HG03135 (cell line): ENCODE results near the gene PPP1R2C.

Source experiments
- ATAC-seq: cut with Tn5 transposase; IDR thresholded peaks from one replicate; pipeline ENCODE4 v1.9.1; 2021; ENCODE audit warnings: mild to moderate bottlenecking, moderate library complexity; ENCODE audit not compliant: unreplicated experiment

Gene PPP1R2C

DNA sequence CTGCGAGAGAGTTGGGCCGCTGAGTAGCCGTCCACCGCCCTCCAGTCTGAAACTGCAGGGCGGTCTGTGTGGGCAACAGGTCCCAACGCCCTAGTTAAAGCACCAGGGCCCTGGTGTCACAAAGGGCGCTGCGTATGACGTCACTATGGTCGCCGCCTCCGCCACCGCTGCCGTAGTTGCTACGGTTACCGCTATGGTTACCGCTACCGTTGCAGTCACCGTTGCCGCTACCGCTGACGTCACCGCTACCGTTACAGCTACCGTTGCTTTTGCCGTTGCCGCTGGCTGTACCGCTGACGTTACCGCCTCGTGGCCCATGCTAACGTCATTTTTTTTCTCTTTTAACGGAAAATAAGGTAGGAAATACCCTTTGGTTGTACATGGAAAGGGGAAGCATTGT, at the start of gene PPP1R2C:
TSS of gene PPP1R2C (minus strand) at position 68 of the 400 bp plus-strand sequence. CDS start 84 bp downstream, outside the sequence.
- ATAC-seq: no peak

DNA sequence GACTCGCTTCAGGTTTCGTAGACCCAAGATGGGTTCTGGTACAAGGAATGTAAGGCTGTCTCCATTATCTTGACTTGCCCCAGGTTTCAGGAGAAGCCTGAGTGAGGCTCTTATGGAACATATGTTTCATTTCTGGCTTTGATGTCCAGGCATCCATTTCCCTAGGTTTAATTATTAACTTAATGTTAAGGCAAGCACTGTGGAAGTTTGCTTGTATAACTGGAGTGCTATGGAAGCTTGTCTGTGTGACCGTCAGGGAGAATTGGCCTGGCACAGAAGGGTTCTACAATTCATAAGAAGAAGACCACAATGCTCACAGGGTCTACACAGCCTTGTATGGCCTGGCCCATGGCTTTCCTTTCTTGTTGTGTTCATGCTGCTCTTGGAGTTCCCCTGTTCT, 47.2 kb upstream of the PPP1R2C start:
- no peak for ATAC-seq

DNA sequence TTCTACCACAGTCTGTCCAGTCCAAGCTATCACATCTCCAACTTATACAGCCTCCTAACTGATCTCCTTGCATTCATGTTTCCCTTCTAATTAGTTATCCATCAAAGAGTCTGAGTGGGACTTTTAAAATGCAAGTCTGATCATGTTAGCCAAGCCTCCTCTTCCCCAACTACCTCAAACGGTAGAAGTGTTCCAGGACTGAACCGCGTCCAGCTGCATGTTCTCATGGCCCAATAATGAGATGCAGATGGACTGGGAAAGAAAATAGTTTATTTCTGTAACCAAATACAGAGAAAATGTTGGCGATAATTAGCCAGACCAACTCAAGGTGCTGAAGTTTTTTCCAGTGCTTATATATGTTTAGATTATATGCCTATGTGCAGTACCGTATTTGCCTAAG, 46.6 kb upstream of the PPP1R2C start:
- ATAC-seq: no peak

DNA sequence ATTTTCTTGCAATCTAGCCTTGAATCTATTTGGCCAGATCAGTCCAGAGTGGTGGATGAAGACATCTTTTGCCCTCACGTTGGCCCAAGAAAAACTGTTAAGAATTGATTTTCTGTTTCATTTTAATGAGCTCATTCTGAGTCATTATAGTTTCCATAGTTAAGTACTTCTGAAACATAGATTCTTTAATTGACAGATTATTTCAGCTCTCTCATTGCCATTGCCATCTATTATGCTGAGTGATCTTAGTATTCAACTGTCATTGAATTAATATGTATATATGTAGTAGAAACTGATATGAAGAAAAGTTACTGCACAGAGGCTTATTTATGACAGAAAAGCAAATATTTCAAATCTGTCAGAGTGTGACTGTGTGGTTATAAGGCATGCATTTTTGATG, 45.5 kb upstream of the PPP1R2C start:
- ATAC-seq: no peak

DNA sequence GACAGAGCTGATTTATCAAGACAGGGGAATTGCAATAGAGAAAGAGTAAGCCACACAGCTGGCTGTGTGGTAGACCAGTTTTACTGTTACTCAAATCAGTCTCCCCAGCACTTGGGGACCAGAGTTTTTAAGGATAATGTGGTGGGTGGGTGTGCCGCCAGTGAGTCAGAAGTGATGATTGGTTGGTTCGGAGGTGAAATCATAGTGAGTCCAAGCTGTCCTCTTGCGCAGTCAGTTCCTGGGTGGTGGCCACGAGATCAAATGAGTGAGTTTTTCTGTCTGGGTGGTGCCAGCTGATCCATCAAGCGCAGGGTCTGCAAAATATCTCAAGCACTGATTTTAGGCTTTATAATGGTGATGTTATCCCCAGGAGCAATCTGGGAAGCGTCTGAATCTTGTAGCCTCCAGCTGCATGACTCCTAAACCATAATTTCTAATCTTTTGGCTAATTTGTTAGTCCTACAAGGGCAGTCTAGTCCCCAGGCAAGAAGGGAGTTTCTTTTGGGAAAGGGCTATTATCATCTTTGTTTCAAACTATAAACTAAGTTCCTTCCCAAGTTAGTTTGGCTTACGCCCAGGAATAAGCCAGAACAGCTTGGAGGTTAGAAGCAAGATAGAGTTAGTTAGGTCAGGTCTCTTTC, 44.0 kb upstream of the PPP1R2C start:
- ATAC-seq: no peak

DNA sequence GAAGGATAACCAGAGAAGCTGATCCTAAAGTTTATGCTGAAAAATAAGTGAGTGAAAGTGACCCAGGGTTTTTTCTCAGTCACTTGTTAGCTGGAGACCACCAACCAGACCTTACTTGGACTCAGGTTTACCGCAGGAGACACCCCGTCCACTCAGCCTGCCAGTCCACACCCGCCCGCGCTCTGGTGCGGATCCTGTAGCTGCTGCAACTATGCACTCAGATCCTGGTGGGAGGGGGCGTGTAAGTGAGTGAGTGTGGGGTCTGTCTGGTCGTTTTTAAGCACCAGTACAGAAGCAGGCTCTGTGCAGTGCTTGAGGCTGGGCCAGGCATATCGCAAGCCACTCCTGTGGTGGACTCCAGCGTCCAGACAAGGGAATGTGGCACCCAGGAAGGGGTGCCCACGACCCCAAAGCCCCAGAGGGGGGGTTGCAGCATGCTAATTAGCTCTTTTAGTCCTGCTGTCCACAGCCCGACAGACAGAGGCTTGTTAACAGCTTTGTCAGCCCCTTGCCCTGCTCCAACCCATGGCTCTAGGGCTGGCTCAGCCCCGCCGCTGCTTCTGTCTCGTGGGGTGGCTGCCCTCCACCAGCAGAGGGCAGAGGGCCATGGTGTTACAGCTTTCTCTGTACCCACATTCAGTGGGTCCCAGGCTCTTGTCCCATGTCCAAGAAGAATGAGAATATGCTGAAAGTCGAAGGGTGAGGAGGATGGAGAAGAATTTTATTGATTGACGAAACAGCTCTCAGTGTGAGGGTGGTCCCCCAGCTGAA, 40.4 kb upstream of the PPP1R2C start:
- no peak for ATAC-seq

DNA sequence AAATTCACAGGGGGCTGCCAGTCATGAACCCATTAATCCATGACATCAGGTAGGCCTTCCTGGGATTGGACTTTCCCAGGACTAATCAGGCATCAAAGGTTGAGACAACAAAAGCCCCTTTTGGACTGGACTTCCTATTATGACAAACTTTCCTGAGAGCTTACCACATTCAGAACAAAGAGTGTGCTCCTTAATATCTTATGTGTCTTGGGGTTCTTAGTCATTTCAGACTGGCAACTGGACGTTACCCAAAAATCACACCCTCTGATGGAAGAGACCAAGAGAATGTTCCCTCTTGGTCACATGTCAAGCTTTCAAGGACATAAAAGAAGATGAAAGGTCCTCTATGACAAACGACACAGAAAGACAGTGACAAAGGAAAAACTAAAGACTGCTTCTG, 31.6 kb upstream of the PPP1R2C start:
- ATAC-seq: no peak

DNA sequence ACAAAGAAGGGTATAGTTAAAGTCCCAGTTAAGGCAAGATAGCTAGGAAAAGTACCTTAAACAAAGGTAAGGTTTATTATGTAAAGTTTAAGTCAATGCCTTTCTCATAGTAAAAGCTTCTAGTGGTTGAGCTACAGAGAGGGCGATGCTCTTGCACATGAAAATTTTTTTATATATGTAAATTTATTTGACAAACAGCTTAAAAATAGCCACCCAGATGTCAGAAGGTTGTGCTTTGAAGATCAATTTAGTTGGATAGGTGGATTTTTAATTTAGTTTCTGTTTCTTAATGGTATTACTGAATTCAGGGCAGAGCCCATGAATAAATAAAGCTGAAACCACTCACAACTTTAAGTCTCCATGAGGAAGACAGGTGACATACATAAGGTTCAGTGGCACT, 29.4 kb upstream of the PPP1R2C start:
- no peak for ATAC-seq

DNA sequence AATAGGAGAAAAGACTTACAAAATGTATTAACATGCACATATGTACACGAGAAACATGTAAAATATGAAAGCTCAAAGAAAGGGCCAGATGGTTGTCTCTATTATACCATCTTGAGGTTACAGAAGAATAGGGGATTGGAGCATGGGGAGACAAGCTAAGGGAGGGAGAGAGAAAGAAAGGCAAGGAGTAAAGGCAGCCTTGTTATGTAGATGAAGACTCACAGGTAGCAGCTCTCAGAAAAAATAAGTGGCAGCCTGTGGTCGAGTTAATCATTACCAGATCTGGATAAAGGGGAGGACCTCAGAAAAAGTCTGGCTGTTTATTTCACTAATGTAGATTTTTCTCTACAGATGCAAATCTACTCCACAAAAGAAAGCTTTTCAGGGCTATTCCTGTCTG, 26.6 kb upstream of the PPP1R2C start:
- no peak for ATAC-seq

DNA sequence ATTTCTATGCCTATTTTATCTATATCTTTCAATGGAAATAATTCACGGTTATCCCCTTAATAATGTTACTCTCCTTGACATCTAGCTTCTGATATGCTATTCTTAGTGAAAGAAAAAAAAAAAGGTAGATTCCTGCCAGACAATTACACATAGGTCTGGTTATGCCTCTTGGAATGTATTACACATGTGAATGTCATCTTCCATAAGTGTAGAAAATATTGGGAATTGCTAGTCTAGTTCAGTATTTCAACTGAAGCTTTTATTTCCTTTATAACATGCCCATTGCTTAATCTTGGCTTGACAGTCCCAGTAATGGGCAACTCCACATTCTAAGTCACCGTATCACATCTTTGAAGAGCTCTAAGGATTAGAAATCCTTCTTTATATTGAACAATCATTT, 25.4 kb upstream of the PPP1R2C start:
- ATAC-seq: no peak

DNA sequence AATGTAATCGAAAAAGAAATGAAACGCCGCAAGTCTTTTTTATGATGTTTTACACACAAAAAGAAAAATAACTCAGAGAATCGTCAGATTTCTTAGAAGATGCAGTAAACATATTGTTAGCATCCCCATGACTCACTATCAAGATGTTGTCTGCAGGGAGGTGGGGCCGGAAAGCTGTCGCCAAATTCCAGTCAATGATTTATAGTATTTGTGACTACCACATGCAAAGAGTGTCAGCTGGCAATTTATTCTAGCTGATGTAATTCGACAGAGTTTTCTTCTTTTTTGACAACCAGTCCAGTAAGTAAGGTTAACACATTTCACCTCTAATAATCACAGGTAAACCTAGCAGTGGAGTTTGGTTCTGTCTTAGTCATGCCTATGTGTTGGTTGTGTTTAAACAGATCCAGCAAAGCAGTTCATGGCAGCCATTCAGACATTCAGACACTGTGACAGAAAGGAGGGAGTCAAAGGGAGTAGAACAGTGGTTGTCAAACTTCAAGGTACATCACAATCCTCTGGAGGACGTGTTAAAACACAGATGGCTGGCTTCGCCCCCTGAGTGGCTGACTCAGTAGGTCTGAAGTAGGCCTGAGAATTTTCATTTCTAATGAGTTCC, 19.8 kb upstream of the PPP1R2C start:
- no peak for ATAC-seq

DNA sequence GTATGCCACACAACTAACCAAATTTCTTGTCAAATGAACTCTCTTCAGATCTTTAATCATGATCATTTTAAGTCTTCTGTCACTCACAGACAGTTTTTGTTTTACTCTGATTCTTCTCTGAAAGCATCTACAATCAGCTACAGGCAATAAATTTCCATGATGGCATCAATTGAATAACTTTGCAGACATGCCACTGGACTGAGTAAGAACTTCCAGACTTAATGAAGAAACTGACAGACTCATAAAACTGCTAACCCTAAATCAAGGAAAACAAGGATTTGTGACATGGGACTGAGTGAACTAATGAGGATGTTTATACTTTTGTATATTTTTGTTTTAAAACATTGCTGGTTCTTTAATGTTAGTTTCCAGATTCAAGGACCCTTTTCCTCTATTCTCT, 5.5 kb upstream of the PPP1R2C start:
- no peak for ATAC-seq

DNA sequence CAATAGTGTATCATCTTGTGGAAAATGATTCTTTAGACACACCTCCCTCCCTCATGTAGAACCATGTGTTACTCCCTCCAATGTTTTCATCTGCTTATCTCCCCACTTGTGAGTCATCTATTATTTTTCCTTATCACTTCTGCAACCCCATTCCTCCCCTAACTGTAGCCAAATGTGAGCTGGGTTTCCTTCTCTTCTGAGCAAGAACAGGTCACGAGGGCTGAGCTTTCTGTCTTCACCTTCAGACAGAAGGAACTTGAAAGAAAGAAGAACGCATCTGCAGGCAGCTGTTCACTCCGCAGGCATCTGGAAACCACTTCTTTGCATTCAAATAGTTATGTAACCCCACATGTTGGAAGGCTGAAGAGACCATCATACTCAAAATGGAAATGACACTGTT, 1.8 kb downstream of the PPP1R2C start:
- ATAC-seq: no peak

DNA sequence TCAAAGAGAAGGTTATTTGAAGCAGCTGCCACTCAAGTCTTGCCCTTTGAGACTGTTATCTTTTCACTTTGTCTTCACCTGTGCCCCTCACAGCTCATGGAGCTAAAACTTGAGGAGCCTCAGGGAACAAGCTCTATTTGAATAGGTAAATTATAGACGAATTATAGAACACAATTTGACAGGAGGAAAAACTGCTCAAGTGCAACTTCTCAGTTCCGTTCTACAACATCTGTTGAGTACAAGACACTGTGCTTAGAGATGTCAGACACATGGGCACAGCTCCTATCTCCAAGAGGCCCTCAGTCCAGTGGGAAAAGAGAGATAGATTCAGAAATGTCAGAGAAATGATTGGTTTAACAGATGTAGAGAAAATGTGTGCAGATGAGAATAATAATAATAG, 5.1 kb downstream of the PPP1R2C start:
- ATAC-seq: no peak

DNA sequence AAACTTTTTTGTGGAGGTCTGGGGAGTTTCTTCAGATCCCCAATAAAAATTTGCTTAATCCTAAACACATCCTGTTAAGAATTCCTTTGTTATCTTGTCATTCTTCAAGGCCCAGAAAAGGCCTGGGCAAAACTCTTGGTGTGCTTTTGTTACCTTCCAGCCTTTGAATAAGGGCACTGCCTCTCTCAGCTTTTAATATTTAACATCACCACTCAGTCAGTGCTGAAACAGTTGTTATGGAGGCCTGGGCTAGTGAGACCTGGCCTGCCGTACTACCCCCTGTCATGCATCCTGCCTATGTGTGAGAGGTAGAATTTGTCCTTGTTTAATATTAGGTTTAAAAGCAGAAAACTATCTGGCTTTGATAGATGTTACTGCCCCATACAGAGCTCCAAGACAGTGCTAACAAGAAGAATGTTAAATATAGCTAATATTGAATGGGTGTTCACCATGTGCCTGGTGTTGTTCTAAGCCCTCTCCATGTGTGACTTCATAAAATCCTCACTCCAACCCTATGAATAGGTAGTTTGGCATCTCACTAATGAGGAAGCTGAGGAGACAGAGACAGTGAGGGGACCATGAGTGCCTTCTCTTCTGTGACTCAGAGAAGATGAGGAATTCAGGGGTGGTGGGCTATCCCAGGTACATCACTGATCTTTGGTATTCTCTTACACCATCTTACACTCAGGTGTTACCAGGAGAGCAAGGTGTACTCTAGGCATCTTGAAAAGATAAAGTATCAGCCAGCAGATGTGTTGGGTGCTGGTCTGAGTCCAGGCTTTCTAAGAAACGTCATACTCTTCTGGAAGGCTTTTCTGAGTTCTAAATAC, 6.2 kb downstream of the PPP1R2C start:
- ATAC-seq: no peak

DNA sequence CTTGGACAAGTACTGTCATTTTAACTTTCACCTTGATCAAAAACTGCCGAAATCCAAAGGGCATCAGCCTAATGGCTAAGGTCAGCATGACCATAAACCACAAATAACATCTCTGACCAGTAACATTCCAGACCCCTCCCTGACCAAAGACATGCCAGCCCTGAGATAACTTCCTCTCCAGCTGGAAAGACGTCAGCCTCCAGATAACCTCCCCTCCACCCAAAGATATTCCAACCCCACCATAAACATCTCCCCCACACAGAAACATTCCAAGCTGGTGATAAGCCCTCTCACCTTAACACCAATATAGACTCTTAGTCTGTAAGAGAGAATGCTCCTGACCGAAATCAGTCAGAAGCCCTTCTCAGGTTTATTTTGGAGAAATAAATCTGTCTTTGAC, 7.4 kb downstream of the PPP1R2C start:
- ATAC-seq: no peak

DNA sequence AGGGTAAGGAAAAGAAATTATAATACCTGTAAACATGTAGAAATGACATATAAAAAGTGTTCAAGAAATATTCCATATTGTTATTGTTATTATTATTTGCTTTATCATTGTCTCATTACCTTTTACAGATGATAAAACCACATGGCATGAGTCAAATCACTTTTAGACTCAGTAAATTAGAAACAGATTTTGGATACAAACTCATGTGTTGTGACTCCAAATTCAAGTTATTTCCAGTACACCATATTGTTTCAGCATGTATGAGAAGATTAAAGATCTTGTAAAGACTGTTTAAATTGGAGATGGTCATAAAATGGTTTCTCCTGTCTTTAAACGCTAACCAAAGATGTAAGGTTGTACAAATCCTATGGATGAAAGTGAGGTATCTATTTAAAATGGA, 18.1 kb downstream of the PPP1R2C start:
- ATAC-seq: no peak

DNA sequence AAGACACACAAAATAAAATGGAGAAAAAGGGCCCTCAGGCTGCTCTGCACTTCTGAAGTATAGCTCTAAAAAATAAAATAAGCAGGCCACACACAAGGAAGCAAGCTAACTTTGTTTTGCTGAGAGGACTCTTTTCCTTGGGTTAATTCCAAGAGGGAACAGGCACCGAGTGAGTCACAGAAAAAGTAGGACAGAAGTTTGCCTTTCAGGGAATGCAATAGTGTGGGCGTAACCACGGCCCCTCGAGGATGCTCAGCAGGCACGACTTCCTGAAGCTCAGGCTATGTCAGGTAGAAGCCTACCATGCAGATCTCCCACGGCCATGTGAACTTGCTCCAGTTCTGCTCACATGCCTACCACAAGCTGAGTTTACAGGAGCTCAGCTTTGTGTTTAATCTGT, 22.1 kb downstream of the PPP1R2C start:
- no peak for ATAC-seq

DNA sequence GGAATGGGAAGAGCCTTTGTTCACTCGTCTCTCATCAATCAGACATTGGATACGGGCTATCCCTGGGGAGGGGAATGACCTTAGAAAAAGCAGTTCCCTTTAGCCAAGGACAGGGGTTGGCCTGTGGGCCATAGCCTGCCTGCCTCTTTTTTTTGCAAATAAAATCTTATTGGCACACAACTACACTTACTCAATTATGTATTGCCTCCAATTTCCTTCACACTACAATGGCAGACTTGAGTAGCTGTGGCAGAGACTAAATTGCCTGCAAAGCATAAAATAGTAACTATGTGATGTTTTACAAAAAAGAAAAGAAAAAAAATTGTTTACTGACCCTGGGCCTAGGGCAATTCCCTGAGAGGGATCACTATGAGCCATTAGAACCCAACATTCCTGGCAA, 23.4 kb downstream of the PPP1R2C start:
- no peak for ATAC-seq

DNA sequence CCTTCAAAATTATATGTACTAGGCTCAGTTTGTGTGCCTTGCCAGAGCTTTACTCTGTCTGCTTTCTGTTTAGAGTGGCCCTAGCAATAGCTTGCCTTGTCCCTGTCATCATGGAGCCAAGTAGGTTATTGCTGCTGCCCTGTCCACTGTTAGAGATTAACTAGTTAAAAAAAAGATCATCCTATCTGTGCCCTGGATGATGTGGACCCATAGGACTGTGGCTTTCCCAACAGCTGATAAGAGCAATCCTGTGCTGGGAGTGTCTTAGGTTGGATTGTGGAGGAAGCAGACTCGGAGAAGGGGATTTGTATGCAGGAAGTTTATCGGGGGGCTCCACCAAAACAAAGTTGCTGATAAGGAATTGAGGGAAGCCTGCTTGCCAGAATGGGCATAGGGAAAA, 23.8 kb downstream of the PPP1R2C start:
- ATAC-seq: no peak

DNA sequence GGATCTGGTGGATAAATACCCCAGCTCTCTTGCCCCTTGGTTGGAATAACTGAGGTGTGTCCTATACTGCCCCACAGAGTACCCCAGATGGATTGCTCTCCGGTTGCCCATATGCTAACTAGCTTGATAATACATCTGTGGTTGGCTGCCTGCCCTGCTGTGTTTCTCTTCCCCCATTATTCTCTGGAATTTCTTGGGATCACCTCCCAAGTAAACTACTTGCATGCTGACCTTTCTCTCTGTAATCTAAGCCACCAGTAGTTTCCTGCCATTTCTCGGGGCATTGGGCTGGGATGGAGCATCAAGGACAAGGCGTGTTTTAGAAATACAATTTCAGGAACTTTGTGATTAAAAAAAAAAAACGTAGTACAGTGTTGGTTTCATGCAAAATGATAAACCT, 25.2 kb downstream of the PPP1R2C start:
- no peak for ATAC-seq
